ENCODE measurements around the gene RXRA. TPM values are rescaled to one million over a fixed set of nuclear protein-coding genes. Genes with fewer than 3 reads are reported as not detected.

Gene RXRA
- total RNA-seq, 1 donor from 2014 or later, result 33.4 TPM

DNA sequence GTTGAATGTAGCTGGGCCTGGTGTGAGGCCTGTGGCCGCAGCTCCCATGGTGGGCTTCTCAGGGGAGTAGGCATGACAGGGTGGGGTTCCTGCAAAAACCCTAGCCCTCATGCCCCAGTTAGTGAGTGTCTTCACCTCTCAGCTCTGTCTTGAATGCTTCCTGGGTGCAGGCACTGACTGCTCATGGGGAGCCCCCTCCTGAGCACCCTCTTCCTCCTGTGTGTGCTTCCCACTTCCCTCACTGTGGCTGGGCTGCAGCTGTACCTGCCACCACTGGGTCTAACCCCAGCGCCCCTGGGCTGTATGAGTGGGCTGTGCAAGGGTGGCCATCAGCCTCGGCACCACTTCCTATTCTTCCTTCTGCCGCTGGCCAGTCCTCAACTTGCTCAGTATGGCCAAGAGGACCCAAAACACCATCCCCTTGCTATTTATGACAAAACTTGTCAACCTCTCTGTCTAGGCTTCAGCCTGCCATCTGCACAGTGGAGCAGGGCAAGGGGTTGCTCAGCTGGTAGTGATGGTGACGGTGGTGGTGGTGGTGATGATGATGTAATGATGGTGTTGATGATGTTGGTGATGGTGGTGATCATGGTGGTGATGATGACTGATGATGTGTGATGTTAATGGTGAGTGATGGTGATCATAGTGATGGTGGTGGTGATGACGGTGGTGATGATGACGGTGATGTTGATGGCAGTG, 67.5 kb downstream of the RXRA start:
- Histone ChIP-seq H3K27ac (ENCODE audit: low read depth, low read length) (no peak overlapping the region), H4K20me1 (ENCODE audit: insufficient read depth, low read length) (peaks cover 94% of the 10 kb centered on the region), H3K4me2 (ENCODE audit: low read length) (no peak overlapping the region), H3K9ac (ENCODE audit: low read length) (no peak overlapping the region), H3K4me1 (ENCODE audit: insufficient read depth, low read length) (peaks cover 16% of the 10 kb centered on the region), H3K36me3 (ENCODE audit: insufficient read depth, low read length) (no peaks in the 10 kb centered on the region), H3K27me3 (ENCODE audit: insufficient read depth, low read length) (no peaks in the 10 kb centered on the region), H2AFZ (ENCODE audit: low read depth, low read length) (no peak overlapping the region), H3K9me3 (ENCODE audit: insufficient read depth, low read depth, low read length) (no peaks in the 10 kb centered on the region), H3K4me3 (ENCODE audit: insufficient read depth, low read depth, low read length) (no peak overlapping the region), H3K79me2 (ENCODE audit: insufficient read depth, low read length) (peaks cover 89% of the 10 kb centered on the region)
- no peaks in the 10 kb centered on the region for H3K27me3 Mint-ChIP-seq (ENCODE audit: low read depth, unreplicated experiment)
- H3K27ac Mint-ChIP-seq (ENCODE audit: unreplicated experiment), result no peak overlapping the region
- peaks cover 6% of the 10 kb centered on the region for H3K4me1 Mint-ChIP-seq (ENCODE audit: low read depth, unreplicated experiment)
- no peak for TF ChIP-seq EZH2 (IDR thresholded peaks at IDR 0.05; ENCODE audit: insufficient read depth, low read length)
- TF ChIP-seq, protein P1, sequence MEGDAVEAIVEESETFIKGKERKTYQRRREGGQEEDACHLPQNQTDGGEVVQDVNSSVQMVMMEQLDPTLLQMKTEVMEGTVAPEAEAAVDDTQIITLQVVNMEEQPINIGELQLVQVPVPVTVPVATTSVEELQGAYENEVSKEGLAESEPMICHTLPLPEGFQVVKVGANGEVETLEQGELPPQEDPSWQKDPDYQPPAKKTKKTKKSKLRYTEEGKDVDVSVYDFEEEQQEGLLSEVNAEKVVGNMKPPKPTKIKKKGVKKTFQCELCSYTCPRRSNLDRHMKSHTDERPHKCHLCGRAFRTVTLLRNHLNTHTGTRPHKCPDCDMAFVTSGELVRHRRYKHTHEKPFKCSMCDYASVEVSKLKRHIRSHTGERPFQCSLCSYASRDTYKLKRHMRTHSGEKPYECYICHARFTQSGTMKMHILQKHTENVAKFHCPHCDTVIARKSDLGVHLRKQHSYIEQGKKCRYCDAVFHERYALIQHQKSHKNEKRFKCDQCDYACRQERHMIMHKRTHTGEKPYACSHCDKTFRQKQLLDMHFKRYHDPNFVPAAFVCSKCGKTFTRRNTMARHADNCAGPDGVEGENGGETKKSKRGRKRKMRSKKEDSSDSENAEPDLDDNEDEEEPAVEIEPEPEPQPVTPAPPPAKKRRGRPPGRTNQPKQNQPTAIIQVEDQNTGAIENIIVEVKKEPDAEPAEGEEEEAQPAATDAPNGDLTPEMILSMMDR (IDR thresholded peaks at IDR 0.05; ENCODE audit: insufficient read depth, low read depth, low read length), result no peak
- FAIRE-seq, result no peak
- no peak for DNase-seq (ENCODE audit: low read depth)
- no peaks in the 10 kb centered on the region for H3K9me3 Mint-ChIP-seq (ENCODE audit: unreplicated experiment)
- H3K4me3 Mint-ChIP-seq (ENCODE audit: unreplicated experiment), result no peak overlapping the region
- H3K36me3 Mint-ChIP-seq (ENCODE audit: low read depth, unreplicated experiment), result peaks cover 1% of the 10 kb centered on the region

DNA sequence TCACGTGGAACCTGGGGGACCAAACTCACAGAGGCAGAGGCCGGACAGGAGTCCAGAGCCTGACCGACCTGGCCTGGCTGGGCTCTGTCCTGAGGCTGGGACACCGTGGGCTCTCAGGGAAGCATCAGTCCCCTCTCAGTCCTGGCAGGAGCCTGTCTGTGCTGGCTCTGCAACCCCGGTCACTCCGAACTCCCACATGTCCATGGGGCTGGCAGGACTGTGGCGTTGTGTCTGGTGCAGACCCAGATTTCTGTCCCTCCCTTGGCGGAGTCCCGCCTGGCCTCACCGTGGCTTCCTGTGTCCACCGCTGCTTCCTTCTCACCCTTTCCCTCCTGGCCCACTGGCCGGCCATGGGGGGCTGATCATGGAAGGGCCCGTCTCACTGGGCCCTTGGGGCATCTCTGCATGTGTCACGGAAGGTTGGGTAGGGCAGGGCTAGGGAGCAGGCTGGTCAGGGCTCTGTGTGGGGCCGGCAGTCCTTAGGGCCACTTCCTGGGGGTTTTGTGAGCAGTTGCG, 68.8 kb downstream of the RXRA start:
- peaks cover 94% of the 10 kb centered on the region for H4K20me1 ChIP-seq (ENCODE audit: insufficient read depth, low read length)
- Mint-ChIP-seq H3K36me3 (ENCODE audit: low read depth, unreplicated experiment) (peaks cover 4% of the 10 kb centered on the region), H3K27me3 (ENCODE audit: low read depth, unreplicated experiment) (no peaks in the 10 kb centered on the region), H3K4me3 (ENCODE audit: unreplicated experiment) (no peak overlapping the region), H3K9me3 (ENCODE audit: unreplicated experiment) (no peaks in the 10 kb centered on the region), H3K4me1 (ENCODE audit: low read depth, unreplicated experiment) (peaks cover 3% of the 10 kb centered on the region), H3K27ac (ENCODE audit: unreplicated experiment) (no peak overlapping the region)
- DNase-seq (ENCODE audit: low read depth), result no peak
- no peaks in the 10 kb centered on the region for H3K36me3 ChIP-seq (ENCODE audit: insufficient read depth, low read length)
- no peak overlapping the region for H3K27ac ChIP-seq (ENCODE audit: low read depth, low read length)
- H2AFZ ChIP-seq (ENCODE audit: low read depth, low read length), result no peak overlapping the region
- H3K4me2 ChIP-seq (ENCODE audit: low read length), result no peak overlapping the region
- H3K79me2 ChIP-seq (ENCODE audit: insufficient read depth, low read length), result peaks cover 89% of the 10 kb centered on the region
- no peak for TF ChIP-seq EZH2 (IDR thresholded peaks at IDR 0.05; ENCODE audit: insufficient read depth, low read length)
- TF ChIP-seq, protein P1 (IDR thresholded peaks at IDR 0.05; ENCODE audit: insufficient read depth, low read depth, low read length), result no peak
- no peak overlapping the region for H3K4me3 ChIP-seq (ENCODE audit: insufficient read depth, low read depth, low read length)
- H3K4me1 ChIP-seq (ENCODE audit: insufficient read depth, low read length), result peaks cover 16% of the 10 kb centered on the region
- FAIRE-seq, result no peak
- H3K27me3 ChIP-seq (ENCODE audit: insufficient read depth, low read length), result no peaks in the 10 kb centered on the region
- no peak overlapping the region for H3K9ac ChIP-seq (ENCODE audit: low read length)
- H3K9me3 ChIP-seq (ENCODE audit: insufficient read depth, low read depth, low read length), result peaks cover 5% of the 10 kb centered on the region

DNA sequence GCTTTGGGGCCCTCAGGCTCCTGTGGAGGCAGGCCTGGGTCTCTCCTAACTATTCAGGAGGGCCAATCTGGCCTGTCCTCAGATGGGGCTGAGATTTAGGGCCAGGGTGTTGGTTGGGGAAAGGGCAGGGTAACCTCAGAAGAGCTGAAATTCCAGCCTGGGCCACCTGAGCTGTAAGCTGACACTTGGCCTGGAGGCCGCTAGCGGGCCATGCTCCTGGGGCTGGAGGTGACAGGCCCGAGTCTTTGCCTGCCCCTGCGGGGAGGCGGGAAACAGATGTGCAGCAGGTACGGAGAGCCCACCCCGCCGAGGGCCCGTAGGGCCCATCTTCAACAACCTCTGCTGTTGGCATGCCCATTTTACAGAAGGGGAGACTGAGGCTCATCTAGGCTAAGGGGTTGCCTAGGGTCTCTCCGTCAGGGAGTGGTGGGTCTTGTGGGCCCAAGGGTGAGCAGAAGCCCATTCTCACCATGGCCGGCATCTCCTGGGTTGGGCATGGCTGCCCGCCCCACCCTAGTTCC, 69.5 kb downstream of the RXRA start:
- Histone ChIP-seq H3K36me3 (ENCODE audit: insufficient read depth, low read length) (no peaks in the 10 kb centered on the region), H3K4me2 (ENCODE audit: low read length) (no peak overlapping the region), H3K4me1 (ENCODE audit: insufficient read depth, low read length) (peaks cover 16% of the 10 kb centered on the region), H3K27me3 (ENCODE audit: insufficient read depth, low read length) (no peaks in the 10 kb centered on the region), H3K9me3 (ENCODE audit: insufficient read depth, low read depth, low read length) (peaks cover 5% of the 10 kb centered on the region), H2AFZ (ENCODE audit: low read depth, low read length) (no peak overlapping the region), H3K79me2 (ENCODE audit: insufficient read depth, low read length) (peaks cover 88% of the 10 kb centered on the region), H3K27ac (ENCODE audit: low read depth, low read length) (no peak overlapping the region), H3K9ac (ENCODE audit: low read length) (no peak overlapping the region), H3K4me3 (ENCODE audit: insufficient read depth, low read depth, low read length) (no peak overlapping the region), H4K20me1 (ENCODE audit: insufficient read depth, low read length) (peaks cover 94% of the 10 kb centered on the region)
- H3K9me3 Mint-ChIP-seq (ENCODE audit: unreplicated experiment), result no peaks in the 10 kb centered on the region
- TF ChIP-seq, protein P1 (IDR thresholded peaks at IDR 0.05; ENCODE audit: insufficient read depth, low read depth, low read length), result no peak
- no peak for TF ChIP-seq EZH2 (IDR thresholded peaks at IDR 0.05; ENCODE audit: insufficient read depth, low read length)
- FAIRE-seq, result no peak
- H3K27ac Mint-ChIP-seq (ENCODE audit: unreplicated experiment), result no peak overlapping the region
- DNase-seq (ENCODE audit: low read depth), result no peak
- H3K4me3 Mint-ChIP-seq (ENCODE audit: unreplicated experiment), result no peak overlapping the region
- H3K36me3 Mint-ChIP-seq (ENCODE audit: low read depth, unreplicated experiment), result peaks cover 4% of the 10 kb centered on the region
- H3K4me1 Mint-ChIP-seq (ENCODE audit: low read depth, unreplicated experiment), result peaks cover 3% of the 10 kb centered on the region
- H3K27me3 Mint-ChIP-seq (ENCODE audit: low read depth, unreplicated experiment), result no peaks in the 10 kb centered on the region

Measured in astrocyte (in vitro differentiated cells and primary cell).